Osteocyte (in vitro differentiated cells): ENCODE data around the gene UBL4A. TPM values are rescaled to one million over a fixed set of nuclear protein-coding genes. Genes with fewer than 3 reads are reported as not detected.

Experiments
- DNase-seq: peaks from one replicate; pipeline ENCODE4 v3.0.0; 2021; ENCODE audit warnings: mixed read lengths; ENCODE audit not compliant: unreplicated experiment; ENCODE audit errors: extremely low spot score
- H3K27ac Mint-ChIP-seq: one replicate; pipeline ENCODE4 v1.8.0; 2021; ENCODE audit warnings: mild to moderate bottlenecking, mixed read lengths; ENCODE audit not compliant: unreplicated experiment
- H3K27me3 Mint-ChIP-seq: one replicate; pipeline ENCODE4 v1.8.0; 2021; ENCODE audit warnings: mixed read lengths; ENCODE audit not compliant: unreplicated experiment
- H3K36me3 Mint-ChIP-seq: one replicate; pipeline ENCODE4 v1.8.0; 2021; ENCODE audit warnings: mixed read lengths; ENCODE audit not compliant: unreplicated experiment
- H3K4me1 Mint-ChIP-seq: one replicate; pipeline ENCODE4 v1.8.0; 2021; ENCODE audit warnings: mixed read lengths; ENCODE audit not compliant: unreplicated experiment
- H3K4me3 Mint-ChIP-seq: one replicate; pipeline ENCODE4 v1.8.0; 2021; ENCODE audit warnings: mild to moderate bottlenecking, moderate library complexity, mixed read lengths; ENCODE audit not compliant: unreplicated experiment
- H3K9me3 Mint-ChIP-seq: one replicate; pipeline ENCODE4 v1.8.0; 2021; ENCODE audit warnings: mixed read lengths; ENCODE audit not compliant: unreplicated experiment
- CTCF ChIP-seq: fragments of 200-600 bp; sonication (generic); IDR thresholded peaks from 2 replicates; pipeline ENCODE4 v1.5.0; 2021; ENCODE audit warnings: antibody characterized with exemption, mild to moderate bottlenecking, moderate library complexity
- total RNA-seq: library from RNA; stranded (reverse); gene quantifications from 2 replicates; pipeline ENCODE4 v1.2.1, GENCODE V29; 2021

UBL4A gene
- total RNA-seq, 1 donor from 2014 or later = 17.4 TPM

- H3K4me1 Mint-ChIP-seq = peaks cover 7% of the 10 kb centered on the region
- H3K27ac Mint-ChIP-seq = no peak overlapping the region
- no peak overlapping the region for H3K4me3 Mint-ChIP-seq
- no peaks in the 10 kb centered on the region for H3K9me3 Mint-ChIP-seq
- DNase-seq = no peak
- H3K36me3 Mint-ChIP-seq = no peaks in the 10 kb centered on the region
- H3K27me3 Mint-ChIP-seq = no peaks in the 10 kb centered on the region
- TF ChIP-seq CTCF = no peak
Observed at GRCh38 chrX:154484255-154485149, 1.9 kb downstream of the UBL4A start.

GRCh38 chrX:154483325-154483724 lies 3.1 kb downstream of the UBL4A start:
- H3K27ac Mint-ChIP-seq = no peak overlapping the region
- no peak for TF ChIP-seq CTCF
- no peaks in the 10 kb centered on the region for H3K36me3 Mint-ChIP-seq
- no peak overlapping the region for H3K4me3 Mint-ChIP-seq
- H3K9me3 Mint-ChIP-seq = no peaks in the 10 kb centered on the region
- DNase-seq = no peak
- H3K4me1 Mint-ChIP-seq = peaks cover 3% of the 10 kb centered on the region
- H3K27me3 Mint-ChIP-seq = no peaks in the 10 kb centered on the region

GRCh38 chrX:154482786-154483185 lies 3.6 kb downstream of the UBL4A start:
- H3K27me3 Mint-ChIP-seq = no peaks in the 10 kb centered on the region
- no peak overlapping the region for H3K27ac Mint-ChIP-seq
- H3K9me3 Mint-ChIP-seq = no peaks in the 10 kb centered on the region
- peaks cover 5% of the 10 kb centered on the region for H3K4me1 Mint-ChIP-seq
- no peak for DNase-seq
- H3K4me3 Mint-ChIP-seq = no peak overlapping the region
- H3K36me3 Mint-ChIP-seq = no peaks in the 10 kb centered on the region
- no peak for TF ChIP-seq CTCF

- no peak for TF ChIP-seq CTCF
- Mint-ChIP-seq H3K9me3 (no peaks in the 10 kb centered on the region), H3K27me3 (no peaks in the 10 kb centered on the region), H3K4me1 (peaks cover 4% of the 10 kb centered on the region), H3K27ac (no peak overlapping the region), H3K4me3 (no peak overlapping the region), H3K36me3 (no peaks in the 10 kb centered on the region)
- DNase-seq = no peak
Observed at GRCh38 chrX:154481911-154482601, 4.4 kb downstream of the UBL4A start.

GRCh38 chrX:154481195-154481594 lies 5.2 kb downstream of the UBL4A start:
- Mint-ChIP-seq H3K27ac (no peak overlapping the region), H3K27me3 (no peaks in the 10 kb centered on the region), H3K36me3 (no peaks in the 10 kb centered on the region), H3K4me3 (no peak overlapping the region), H3K4me1 (peaks cover 2% of the 10 kb centered on the region), H3K9me3 (no peaks in the 10 kb centered on the region)
- no peak for TF ChIP-seq CTCF
- no peak for DNase-seq
